Liver (tissue), 9 donors: Measurements from ENCODE around the gene SWSAP1. TPM values are rescaled to one million over a fixed set of nuclear protein-coding genes. Genes with fewer than 3 reads are reported as not detected.

Experiments used
- DNase-seq: peaks from one replicate; pipeline ENCODE4 v3.0.0-alpha.2; 2017; ENCODE audit warnings: low spot score
- H3K27ac ChIP-seq, 2 donors: one replicate each; pipeline ENCODE4 v1.7.0; 2013; ENCODE audit warnings: inconsistent platforms in 2 of 2, low read length in 2 of 2, control low read depth in 1 of 2, low read depth in 1 of 2, mild to moderate bottlenecking in 1 of 2
- H3K27me3 ChIP-seq, 4 donors: one replicate each; pipeline versions ENCODE4 v1.6.1 to v1.7.0; 2013; ENCODE audit warnings: low read length in 3 of 4, inconsistent platforms in 1 of 4, mild to moderate bottlenecking in 1 of 4, moderate library complexity in 1 of 4; ENCODE audit not compliant: control insufficient read depth in 4 of 4, insufficient read depth in 4 of 4
- H3K36me3 ChIP-seq, 4 donors: one replicate each; pipeline versions ENCODE4 v1.6.1 to v1.7.0; 2013; ENCODE audit warnings: low read length in 3 of 4, mild to moderate bottlenecking in 3 of 4, low read depth in 1 of 4, moderate library complexity in 1 of 4; ENCODE audit not compliant: control insufficient read depth in 4 of 4, insufficient read depth in 3 of 4
- H3K4me1 ChIP-seq, 4 donors: one replicate each; pipeline versions ENCODE4 v1.6.1 to v1.7.0; 2013; ENCODE audit warnings: low read length in 3 of 4, mild to moderate bottlenecking in 3 of 4, moderate library complexity in 1 of 4; ENCODE audit not compliant: control insufficient read depth in 4 of 4, insufficient read depth in 4 of 4
- H3K4me3 ChIP-seq, 3 donors: one replicate each; pipeline versions ENCODE4 v1.6.1 to v1.7.0; 2013; ENCODE audit warnings: low read length in 3 of 3, control low read depth in 1 of 3, low read depth in 1 of 3, mild to moderate bottlenecking in 1 of 3
- H3K9ac ChIP-seq, 2 donors: one replicate each; pipeline ENCODE4 v1.7.0; 2013; ENCODE audit warnings: low read length in 2 of 2, mild to moderate bottlenecking in 2 of 2, moderate library complexity in 2 of 2, control low read depth in 1 of 2, low read depth in 1 of 2
- H3K9me3 ChIP-seq, 4 donors: one replicate each; pipeline versions ENCODE4 v1.6.1 to v1.7.0; 2013; ENCODE audit warnings: low read length in 3 of 4; ENCODE audit not compliant: control insufficient read depth in 4 of 4
- ATF3 ChIP-seq: IDR thresholded peaks from 2 replicates; pipeline ENCODE4 v1.6.1; 2016; ENCODE audit warnings: antibody characterized with exemption
- CTCF ChIP-seq: fragments of 150-350 bp; IDR thresholded peaks from 2 replicates; pipeline ENCODE4 v1.5.1; 2017; ENCODE audit warnings: improper control_type of control experiment, low read depth, low read length; ENCODE audit not compliant: missing input control
- EGR1 ChIP-seq, 2 donors: IDR thresholded peaks; 2 replicates each; pipeline ENCODE4 v1.6.1; 2016 to 2018; ENCODE audit warnings: antibody characterized with exemption in 2 of 2, low read depth in 2 of 2
- FOXA2 ChIP-seq: IDR thresholded peaks from 2 replicates; pipeline ENCODE4 v1.6.1; 2016; ENCODE audit warnings: antibody characterized with exemption
- HNF4A ChIP-seq, 2 donors: conservative IDR thresholded peaks; 2 replicates each; pipeline ENCODE4 v1.6.1; 2016; ENCODE audit warnings: antibody characterized with exemption in 2 of 2, mild to moderate bottlenecking in 2 of 2
- HNF4G ChIP-seq: IDR thresholded peaks from 2 replicates; pipeline ENCODE4 v1.6.1; 2016; ENCODE audit warnings: antibody characterized with exemption
- REST ChIP-seq: IDR thresholded peaks from 2 replicates; pipeline ENCODE4 v1.6.1; 2016; ENCODE audit warnings: antibody characterized with exemption, mild to moderate bottlenecking
- SP1 ChIP-seq: IDR thresholded peaks from 2 replicates; pipeline ENCODE4 v1.6.1; 2018; ENCODE audit warnings: antibody characterized with exemption, mild to moderate bottlenecking
- TAF1 ChIP-seq: conservative IDR thresholded peaks from 2 replicates; pipeline ENCODE4 v1.6.1; 2016; ENCODE audit warnings: antibody characterized with exemption, mild to moderate bottlenecking
- YY1 ChIP-seq: IDR thresholded peaks from 2 replicates; pipeline ENCODE4 v1.6.1; 2016; ENCODE audit warnings: antibody characterized with exemption, mild to moderate bottlenecking
- WGBS: extraction: QIAGEN DNeasy Blood & Tissue Kit; methylation state at CpG from one replicate; pipeline ENCODE4 v1.1.7; 2013; 5-methylcytosine and 5-hydroxymethylcytosine counted together
- polyA plus RNA-seq, 2 donors: library from polyadenylated mRNA; stranded (reverse) in 1 of 2; unstranded in 1 of 2; fragments of 200-250 nt in 1 of 2; fragments of >200 nt in 1 of 2; fragmentation: Nextera tagmentation in 1 of 2; extraction: Ambion mirVana in 1 of 2; gene quantifications; one replicate each; pipeline versions ENCODE4 v1.2.1 to v1.2.3, GENCODE V29; 2013 to 2015
- total RNA-seq, 2 donors: library from RNA; depleted of rRNA; stranded (reverse); fragments of >200 nt; gene quantifications; one replicate each; pipeline ENCODE4 v1.2.3, GENCODE V29; 2014
- donor health status: healthy.
- donor health status: healthy.
- donor health status: healthy.
- donor health status: healthy.
- donor health status: healthy.

Gene SWSAP1
- total and polyA plus RNA-seq, 4 donors, result 0.98 to 6.4 (median 1.7) TPM

GRCh38 chr19:11423164-11423790 is 48.8 kb downstream of the SWSAP1 start:
- H3K9ac ChIP-seq, result no peak overlapping the region
- peaks cover 8 to 21% (median 11%) of the 10 kb centered on the region in 4 donors for H3K4me1 ChIP-seq
- no peaks in the 10 kb centered on the region for H3K27me3 ChIP-seq
- no peak overlapping the region for H3K27ac ChIP-seq
- no peak overlapping the region for H3K4me3 ChIP-seq
- no peak for DNase-seq
- H3K9me3 ChIP-seq, result peaks cover 0 to 2% (median 0%) of the 10 kb centered on the region in 4 donors
- no peaks in the 10 kb centered on the region for H3K36me3 ChIP-seq
- WGBS, result 43% methylated on average over 27 of the region's 27 CpGs
- TF ChIP-seq REST (no peak), FOXA2 (no peak), CTCF (no peak), YY1 (no peak), EGR1 (IDR thresholded peaks at IDR 0.05; ENCODE audit: low read depth in 2 of 2) (no peak), HNF4G (no peak), ATF3 (no peak), HNF4A (conservative IDR thresholded peaks at IDR 0.05) (no peak)

GRCh38 chr19:11423791-11424181 is 49.3 kb downstream of the SWSAP1 start:
- Histone ChIP-seq H3K27me3 (no peaks in the 10 kb centered on the region), H3K36me3 (no peaks in the 10 kb centered on the region), H3K4me3 (no peak overlapping the region), H3K27ac (no peak overlapping the region), H3K9me3 (peaks cover 0 to 2% (median 0%) of the 10 kb centered on the region in 4 donors), H3K4me1 (peaks cover 6 to 16% (median 10%) of the 10 kb centered on the region in 4 donors), H3K9ac (no peak overlapping the region)
- TF ChIP-seq TAF1 (no peak), CTCF (no peak), SP1 (no peak), REST (no peak)
- no peak for DNase-seq
- 11% methylated on average over 22 of the region's 22 CpGs for WGBS
